WTC11 (cell line): ENCODE measurements around the gene IL20RB. TPM values are rescaled to one million over a fixed set of nuclear protein-coding genes. Genes with fewer than 3 reads are reported as not detected.

Experiments used
- ATAC-seq: fragments of 200-7000 bp; cut with Tn5 transposase; 2 replicates; pipeline ENCODE4 v1.10.0; 2021; ENCODE audit warnings: mild to moderate bottlenecking, moderate library complexity
- CTCF ChIA-PET: fragments of 300-600 bp; sonication (Branson Sonifier 250); formaldehyde crosslinking; loops from one replicate; lab custom pipeline; 2021; ENCODE audit warnings: antibody characterized with exemption; lab: Charles Lee
- POLR2A ChIA-PET: fragments of 350-600 bp; sonication (Branson Sonifier 250); formaldehyde crosslinking; loops from one replicate; lab custom pipeline; 2021; ENCODE audit warnings: antibody characterized with exemption; lab: Charles Lee
- DNase-seq: peaks from one replicate; pipeline ENCODE4 v3.0.0; 2021; ENCODE audit warnings: low spot score
- H3K27ac Mint-ChIP-seq: 2 replicates; pipeline ENCODE4 v1.8.0; 2021; ENCODE audit warnings: mixed read lengths
- H3K27me3 Mint-ChIP-seq: 2 replicates; pipeline ENCODE4 v1.8.0; 2021; ENCODE audit warnings: low read depth, mild to moderate bottlenecking, moderate library complexity, mixed read lengths
- H3K36me3 Mint-ChIP-seq: 2 replicates; pipeline ENCODE4 v1.8.0; 2021; ENCODE audit warnings: mixed read lengths
- H3K4me1 Mint-ChIP-seq: 2 replicates; pipeline ENCODE4 v1.8.0; 2022; ENCODE audit warnings: mixed read lengths
- H3K4me3 Mint-ChIP-seq: 2 replicates; pipeline ENCODE4 v1.8.0; 2021; ENCODE audit warnings: mild to moderate bottlenecking, moderate library complexity, mixed read lengths
- H3K9me3 Mint-ChIP-seq: 2 replicates; pipeline ENCODE4 v1.8.0; 2021; ENCODE audit warnings: mixed read lengths
- ATF1 ChIP-seq: sonication (generic); formaldehyde crosslinking; IDR thresholded peaks from 2 replicates; pipeline ENCODE4 v1.8.1; 2023; ENCODE audit warnings: mild to moderate bottlenecking, moderate library complexity, missing genetic modification reagents
- E2F5 ChIP-seq: sonication (generic); formaldehyde crosslinking; IDR thresholded peaks from 2 replicates; pipeline ENCODE4 v1.8.1; 2022; ENCODE audit warnings: mild to moderate bottlenecking, moderate library complexity, missing genetic modification reagents
- EMX1 ChIP-seq: fragments of 250-450 bp; sonication (Bioruptor Pico); IDR thresholded peaks from 2 replicates; pipeline ENCODE4 v1.8.0; 2021; ENCODE audit warnings: mild to moderate bottlenecking
- FOXK1 ChIP-seq: sonication (generic); formaldehyde crosslinking; IDR thresholded peaks from 2 replicates; pipeline ENCODE4 v1.8.0; 2022; ENCODE audit warnings: mild to moderate bottlenecking, moderate library complexity, missing genetic modification reagents
- GRHL2 ChIP-seq: fragments of 250-450 bp; sonication (Bioruptor Pico); IDR thresholded peaks from 2 replicates; pipeline ENCODE4 v1.8.0; 2022; ENCODE audit warnings: mild to moderate bottlenecking, moderate library complexity; ENCODE audit not compliant: insufficient replicate concordance, severe bottlenecking
- IRF1 ChIP-seq: sonication (generic); formaldehyde crosslinking; IDR thresholded peaks from 2 replicates; pipeline ENCODE4 v1.8.0; 2023; ENCODE audit warnings: missing genetic modification reagents
- NFATC4 ChIP-seq: fragments of 250-450 bp; sonication (Bioruptor Pico); IDR thresholded peaks from 2 replicates; pipeline ENCODE4 v1.9.0; 2021; ENCODE audit warnings: mild to moderate bottlenecking
- NFE2L1 ChIP-seq: sonication (generic); formaldehyde crosslinking; IDR thresholded peaks from 2 replicates; pipeline ENCODE4 v1.8.1; 2023; ENCODE audit warnings: missing genetic modification reagents
- NFYB ChIP-seq: sonication (generic); formaldehyde crosslinking; conservative IDR thresholded peaks from 2 replicates; pipeline ENCODE4 v1.8.0; 2022; ENCODE audit warnings: low read depth, missing genetic modification reagents
- SMAD3 ChIP-seq: sonication (generic); formaldehyde crosslinking; IDR thresholded peaks from 2 replicates; pipeline ENCODE4 v1.8.0; 2022; ENCODE audit warnings: missing genetic modification reagents, mild to moderate bottlenecking, borderline replicate concordance
- STAT6 ChIP-seq: sonication (generic); formaldehyde crosslinking; conservative IDR thresholded peaks from 2 replicates; pipeline ENCODE4 v1.8.1; 2023; ENCODE audit warnings: mild to moderate bottlenecking, low read depth, missing genetic modification reagents, moderate library complexity
- TP53 ChIP-seq: sonication (generic); formaldehyde crosslinking; IDR thresholded peaks from 2 replicates; pipeline ENCODE4 v1.8.1; 2023; ENCODE audit warnings: mild to moderate bottlenecking, missing genetic modification reagents
- ZNF138 ChIP-seq: sonication (generic); formaldehyde crosslinking; conservative IDR thresholded peaks from 2 replicates; pipeline ENCODE4 v1.8.1; 2022; ENCODE audit warnings: mild to moderate bottlenecking, moderate library complexity, missing genetic modification reagents
- ZNF232 ChIP-seq: sonication (generic); formaldehyde crosslinking; IDR thresholded peaks from 2 replicates; pipeline ENCODE4 v1.8.0; 2022; ENCODE audit warnings: mild to moderate bottlenecking, missing genetic modification reagents
- total RNA-seq: library from RNA; stranded (reverse); gene quantifications from 3 replicates; pipeline ENCODE4 v1.2.3, GENCODE V29; 2021
- TF ChIP-seq, protein P1 (sequence below): sonication (generic); formaldehyde crosslinking; IDR thresholded peaks from 2 replicates; pipeline ENCODE4 v1.8.1; 2022; ENCODE audit warnings: mild to moderate bottlenecking, missing genetic modification reagents, moderate library complexity, borderline replicate concordance
- TF ChIP-seq, protein P2 (sequence below): sonication (generic); formaldehyde crosslinking; IDR thresholded peaks from 2 replicates; pipeline ENCODE4 v1.8.0; 2022; ENCODE audit warnings: mild to moderate bottlenecking, missing genetic modification reagents
- TF ChIP-seq, protein P3 (sequence below): sonication (generic); formaldehyde crosslinking; IDR thresholded peaks from 2 replicates; pipeline ENCODE4 v1.8.1; 2023; ENCODE audit warnings: mild to moderate bottlenecking, missing genetic modification reagents
- TF ChIP-seq, protein P4 (sequence below): sonication (generic); formaldehyde crosslinking; IDR thresholded peaks from 2 replicates; pipeline ENCODE4 v1.8.0; 2022; ENCODE audit warnings: missing genetic modification reagents

Gene IL20RB
- total RNA-seq, 1 experiment from 2014 or later = 2.3 TPM

DNA sequence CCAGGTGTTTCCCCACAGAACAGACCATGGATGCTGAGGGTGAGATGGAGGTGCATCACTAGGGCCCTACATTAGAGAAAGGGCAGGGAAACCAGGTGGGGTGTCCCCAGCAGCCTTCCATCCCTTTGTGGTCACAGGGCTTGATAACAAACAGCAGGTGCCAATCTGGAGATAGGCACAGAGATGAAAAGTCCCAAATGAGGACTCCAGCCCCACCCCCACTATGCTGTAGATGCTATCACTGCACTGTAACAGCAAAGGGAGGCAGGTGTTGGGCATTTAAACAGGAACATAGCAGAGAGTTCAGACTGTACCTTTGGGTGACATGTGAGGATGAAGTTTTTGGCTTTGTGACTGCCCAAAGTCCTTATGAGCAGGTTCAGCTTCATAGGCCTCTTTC is 21.4 kb downstream of the IL20RB start (continued):
- TF ChIP-seq STAT6 (CRISPR knock-in tag) = no peak

DNA sequence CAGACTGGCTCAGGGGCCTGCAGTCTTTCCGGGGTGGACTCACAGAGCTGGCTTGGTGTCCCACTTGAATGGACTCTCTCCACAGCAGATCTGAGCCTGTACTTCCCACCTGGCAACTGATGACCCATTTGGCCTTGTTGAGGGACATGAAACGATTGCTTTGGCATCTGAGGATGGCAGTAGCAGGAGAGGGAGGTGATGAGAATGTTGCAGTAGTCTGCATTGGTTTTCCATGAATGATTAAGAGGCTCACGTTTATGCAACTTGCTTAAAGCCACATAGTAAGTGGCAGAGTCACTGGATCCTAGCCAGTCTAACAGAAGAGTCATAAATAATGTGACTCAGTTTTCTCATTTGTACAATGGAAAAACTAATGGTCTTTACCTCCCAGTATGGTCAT is 21.9 kb downstream of the IL20RB start:
- Mint-ChIP-seq H3K4me1 (no peaks in the 10 kb centered on the region), H3K27ac (no peak overlapping the region), H3K4me3 (no peak overlapping the region), H3K9me3 (peaks cover 4% of the 10 kb centered on the region), H3K27me3 (no peaks in the 10 kb centered on the region), H3K36me3 (peaks cover 3% of the 10 kb centered on the region; the same call in 1 of the 2 replicates)
- CTCF ChIA-PET = no interaction called here
- no peak for TF ChIP-seq GRHL2 (CRISPR knock-in tag)
- no peak for TF ChIP-seq NFATC4
- TF ChIP-seq, protein P1, sequence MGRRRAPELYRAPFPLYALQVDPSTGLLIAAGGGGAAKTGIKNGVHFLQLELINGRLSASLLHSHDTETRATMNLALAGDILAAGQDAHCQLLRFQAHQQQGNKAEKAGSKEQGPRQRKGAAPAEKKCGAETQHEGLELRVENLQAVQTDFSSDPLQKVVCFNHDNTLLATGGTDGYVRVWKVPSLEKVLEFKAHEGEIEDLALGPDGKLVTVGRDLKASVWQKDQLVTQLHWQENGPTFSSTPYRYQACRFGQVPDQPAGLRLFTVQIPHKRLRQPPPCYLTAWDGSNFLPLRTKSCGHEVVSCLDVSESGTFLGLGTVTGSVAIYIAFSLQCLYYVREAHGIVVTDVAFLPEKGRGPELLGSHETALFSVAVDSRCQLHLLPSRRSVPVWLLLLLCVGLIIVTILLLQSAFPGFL (CRISPR knock-in tag) = no peak
- no peak for TF ChIP-seq ZNF138 (CRISPR knock-in tag)
- TF ChIP-seq IRF1 (CRISPR knock-in tag) = no peak
- no peak for TF ChIP-seq TP53 (CRISPR knock-in tag)
- no peak for TF ChIP-seq E2F5 (CRISPR knock-in tag)
- no peak for TF ChIP-seq ATF1 (CRISPR knock-in tag)
- TF ChIP-seq EMX1 (CRISPR knock-in tag) = no peak
- TF ChIP-seq, protein P2, sequence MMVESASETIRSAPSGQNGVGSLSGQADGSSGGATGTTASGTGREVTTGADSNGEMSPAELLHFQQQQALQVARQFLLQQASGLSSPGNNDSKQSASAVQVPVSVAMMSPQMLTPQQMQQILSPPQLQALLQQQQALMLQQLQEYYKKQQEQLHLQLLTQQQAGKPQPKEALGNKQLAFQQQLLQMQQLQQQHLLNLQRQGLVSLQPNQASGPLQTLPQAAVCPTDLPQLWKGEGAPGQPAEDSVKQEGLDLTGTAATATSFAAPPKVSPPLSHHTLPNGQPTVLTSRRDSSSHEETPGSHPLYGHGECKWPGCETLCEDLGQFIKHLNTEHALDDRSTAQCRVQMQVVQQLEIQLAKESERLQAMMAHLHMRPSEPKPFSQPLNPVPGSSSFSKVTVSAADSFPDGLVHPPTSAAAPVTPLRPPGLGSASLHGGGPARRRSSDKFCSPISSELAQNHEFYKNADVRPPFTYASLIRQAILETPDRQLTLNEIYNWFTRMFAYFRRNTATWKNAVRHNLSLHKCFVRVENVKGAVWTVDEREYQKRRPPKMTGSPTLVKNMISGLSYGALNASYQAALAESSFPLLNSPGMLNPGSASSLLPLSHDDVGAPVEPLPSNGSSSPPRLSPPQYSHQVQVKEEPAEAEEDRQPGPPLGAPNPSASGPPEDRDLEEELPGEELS = no peak
- ATAC-seq (no peak), DNase-seq (no peak)
- POLR2A ChIA-PET = no interaction called here

GRCh38 chr3:136982033-136982432 is 24.2 kb downstream of the IL20RB start:
- Mint-ChIP-seq H3K4me3 (no peak overlapping the region), H3K9me3 (peaks cover 8% of the 10 kb centered on the region), H3K27me3 (no peaks in the 10 kb centered on the region), H3K36me3 (peaks cover 11% of the 10 kb centered on the region), H3K4me1 (no peaks in the 10 kb centered on the region), H3K27ac (no peak overlapping the region)
- ATAC-seq (no peak), DNase-seq (no peak)
- ChIA-PET CTCF (interaction anchor here (1.0 kb wide), 1 partner anchor 32 kb away, joined by 3 read pairs; no protein-coding TSS in a partner anchor), POLR2A (no interaction called here)
- TF ChIP-seq, protein P3, sequence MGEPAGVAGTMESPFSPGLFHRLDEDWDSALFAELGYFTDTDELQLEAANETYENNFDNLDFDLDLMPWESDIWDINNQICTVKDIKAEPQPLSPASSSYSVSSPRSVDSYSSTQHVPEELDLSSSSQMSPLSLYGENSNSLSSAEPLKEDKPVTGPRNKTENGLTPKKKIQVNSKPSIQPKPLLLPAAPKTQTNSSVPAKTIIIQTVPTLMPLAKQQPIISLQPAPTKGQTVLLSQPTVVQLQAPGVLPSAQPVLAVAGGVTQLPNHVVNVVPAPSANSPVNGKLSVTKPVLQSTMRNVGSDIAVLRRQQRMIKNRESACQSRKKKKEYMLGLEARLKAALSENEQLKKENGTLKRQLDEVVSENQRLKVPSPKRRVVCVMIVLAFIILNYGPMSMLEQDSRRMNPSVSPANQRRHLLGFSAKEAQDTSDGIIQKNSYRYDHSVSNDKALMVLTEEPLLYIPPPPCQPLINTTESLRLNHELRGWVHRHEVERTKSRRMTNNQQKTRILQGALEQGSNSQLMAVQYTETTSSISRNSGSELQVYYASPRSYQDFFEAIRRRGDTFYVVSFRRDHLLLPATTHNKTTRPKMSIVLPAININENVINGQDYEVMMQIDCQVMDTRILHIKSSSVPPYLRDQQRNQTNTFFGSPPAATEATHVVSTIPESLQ (CRISPR knock-in tag) = no peak
- no peak for TF ChIP-seq NFE2L1 (CRISPR knock-in tag)
- TF ChIP-seq FOXK1 = no peak
- TF ChIP-seq, protein P4, sequence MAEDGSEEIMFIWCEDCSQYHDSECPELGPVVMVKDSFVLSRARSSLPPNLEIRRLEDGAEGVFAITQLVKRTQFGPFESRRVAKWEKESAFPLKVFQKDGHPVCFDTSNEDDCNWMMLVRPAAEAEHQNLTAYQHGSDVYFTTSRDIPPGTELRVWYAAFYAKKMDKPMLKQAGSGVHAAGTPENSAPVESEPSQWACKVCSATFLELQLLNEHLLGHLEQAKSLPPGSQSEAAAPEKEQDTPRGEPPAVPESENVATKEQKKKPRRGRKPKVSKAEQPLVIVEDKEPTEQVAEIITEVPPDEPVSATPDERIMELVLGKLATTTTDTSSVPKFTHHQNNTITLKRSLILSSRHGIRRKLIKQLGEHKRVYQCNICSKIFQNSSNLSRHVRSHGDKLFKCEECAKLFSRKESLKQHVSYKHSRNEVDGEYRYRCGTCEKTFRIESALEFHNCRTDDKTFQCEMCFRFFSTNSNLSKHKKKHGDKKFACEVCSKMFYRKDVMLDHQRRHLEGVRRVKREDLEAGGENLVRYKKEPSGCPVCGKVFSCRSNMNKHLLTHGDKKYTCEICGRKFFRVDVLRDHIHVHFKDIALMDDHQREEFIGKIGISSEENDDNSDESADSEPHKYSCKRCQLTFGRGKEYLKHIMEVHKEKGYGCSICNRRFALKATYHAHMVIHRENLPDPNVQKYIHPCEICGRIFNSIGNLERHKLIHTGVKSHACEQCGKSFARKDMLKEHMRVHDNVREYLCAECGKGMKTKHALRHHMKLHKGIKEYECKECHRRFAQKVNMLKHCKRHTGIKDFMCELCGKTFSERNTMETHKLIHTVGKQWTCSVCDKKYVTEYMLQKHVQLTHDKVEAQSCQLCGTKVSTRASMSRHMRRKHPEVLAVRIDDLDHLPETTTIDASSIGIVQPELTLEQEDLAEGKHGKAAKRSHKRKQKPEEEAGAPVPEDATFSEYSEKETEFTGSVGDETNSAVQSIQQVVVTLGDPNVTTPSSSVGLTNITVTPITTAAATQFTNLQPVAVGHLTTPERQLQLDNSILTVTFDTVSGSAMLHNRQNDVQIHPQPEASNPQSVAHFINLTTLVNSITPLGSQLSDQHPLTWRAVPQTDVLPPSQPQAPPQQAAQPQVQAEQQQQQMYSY (CRISPR knock-in tag) = no peak
- no peak for TF ChIP-seq ZNF232 (CRISPR knock-in tag)
- TF ChIP-seq NFYB = no peak
- no peak for TF ChIP-seq SMAD3
